IPS DF 4.7 (cell line): ENCODE measurements around the gene ACSM6.
"Not testable (repeated sequence)": the region's sequence is repeated elsewhere in the genome, so short reads cannot be mapped to it uniquely, and the experiment has no call there.

Experiments
- DNase-seq: peaks from one replicate; pipeline ENCODE4 v3.0.0-alpha.2; 2013; ENCODE audit warnings: low spot score; ENCODE audit errors: extremely low read depth

The ACSM6 gene, protein sequence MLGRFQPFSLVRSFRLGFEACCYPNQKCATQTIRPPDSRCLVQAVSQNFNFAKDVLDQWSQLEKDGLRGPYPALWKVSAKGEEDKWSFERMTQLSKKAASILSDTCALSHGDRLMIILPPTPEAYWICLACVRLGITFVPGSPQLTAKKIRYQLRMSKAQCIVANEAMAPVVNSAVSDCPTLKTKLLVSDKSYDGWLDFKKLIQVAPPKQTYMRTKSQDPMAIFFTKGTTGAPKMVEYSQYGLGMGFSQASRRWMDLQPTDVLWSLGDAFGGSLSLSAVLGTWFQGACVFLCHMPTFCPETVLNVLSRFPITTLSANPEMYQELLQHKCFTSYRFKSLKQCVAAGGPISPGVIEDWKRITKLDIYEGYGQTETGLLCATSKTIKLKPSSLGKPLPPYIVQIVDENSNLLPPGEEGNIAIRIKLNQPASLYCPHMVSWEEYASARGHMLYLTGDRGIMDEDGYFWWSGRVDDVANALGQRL

DNA sequence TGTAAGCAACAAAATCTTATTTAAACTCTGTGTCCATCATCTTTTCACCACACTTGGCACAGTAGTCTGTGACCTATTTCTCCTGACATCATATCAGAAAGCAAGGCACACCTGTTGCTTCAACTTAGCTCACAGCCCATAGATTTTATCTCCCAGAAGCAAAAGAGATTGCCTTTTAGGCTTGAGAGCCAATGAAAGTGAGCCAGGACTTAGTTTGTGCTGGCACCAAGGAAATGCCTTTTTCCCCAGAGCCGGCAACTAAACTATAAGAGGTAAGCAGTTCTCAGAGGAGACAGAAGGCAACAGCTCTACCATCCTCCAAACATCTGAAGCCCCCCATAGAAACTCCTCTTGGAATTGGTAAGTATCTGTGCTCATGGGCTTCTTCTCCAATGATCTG is at the start of gene ACSM6:
TSS of gene ACSM6 (plus strand) at position 295 of the 400 bp plus-strand sequence. CDS start 248 bp downstream, outside the sequence.
- DNase-seq: no peak

GRCh38 chr10:95168694-95169093 is 25.3 kb upstream of the ACSM6 start:
- DNase-seq: no peak

GRCh38 chr10:95169522-95169921 is 24.5 kb upstream of the ACSM6 start:
- no peak for DNase-seq

- DNase-seq: no peak
Observed at GRCh38 chr10:95170790-95171189, 23.2 kb upstream of the ACSM6 start.

DNA sequence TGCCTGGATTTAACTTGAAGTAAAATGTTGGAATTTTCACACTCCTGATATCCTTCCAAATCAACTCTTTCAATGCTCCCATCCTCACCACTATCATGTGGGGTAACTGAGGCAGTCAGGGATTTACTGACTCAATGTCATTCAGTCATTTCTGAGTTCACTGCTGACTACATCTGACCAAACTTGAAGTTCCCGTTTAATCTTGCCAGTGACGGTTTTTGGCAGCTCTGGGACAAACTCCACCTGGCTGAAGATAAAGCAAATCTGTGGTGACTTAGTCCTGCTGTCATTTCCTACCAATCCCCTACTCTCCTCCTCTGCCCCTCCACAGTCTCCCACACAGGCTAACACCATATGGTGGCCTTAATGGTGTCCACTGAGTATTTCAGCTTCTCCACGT is 22.7 kb upstream of the ACSM6 start:
- DNase-seq: no peak

DNA sequence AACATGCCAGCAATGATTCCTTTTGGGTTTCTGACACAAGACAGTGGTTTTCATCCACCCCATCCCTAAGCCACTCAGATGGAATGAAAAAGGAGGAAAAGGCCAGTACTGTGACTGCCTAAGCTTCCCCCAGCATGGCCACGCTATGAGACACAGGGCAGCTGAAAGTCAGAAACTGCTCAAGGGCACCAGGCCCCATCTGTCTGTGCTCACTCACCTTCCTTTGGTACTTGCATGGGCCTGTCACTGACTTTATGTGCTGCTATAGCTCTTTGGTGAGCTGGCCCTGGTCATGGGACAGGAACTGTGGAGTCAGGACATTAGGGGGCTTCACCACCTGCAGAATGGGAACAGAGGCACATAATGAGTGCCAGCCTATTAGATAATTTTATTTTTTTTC is 21.2 kb upstream of the ACSM6 start:
- no peak for DNase-seq

GRCh38 chr10:95176101-95176500 is 17.9 kb upstream of the ACSM6 start:
- no peak for DNase-seq

DNA sequence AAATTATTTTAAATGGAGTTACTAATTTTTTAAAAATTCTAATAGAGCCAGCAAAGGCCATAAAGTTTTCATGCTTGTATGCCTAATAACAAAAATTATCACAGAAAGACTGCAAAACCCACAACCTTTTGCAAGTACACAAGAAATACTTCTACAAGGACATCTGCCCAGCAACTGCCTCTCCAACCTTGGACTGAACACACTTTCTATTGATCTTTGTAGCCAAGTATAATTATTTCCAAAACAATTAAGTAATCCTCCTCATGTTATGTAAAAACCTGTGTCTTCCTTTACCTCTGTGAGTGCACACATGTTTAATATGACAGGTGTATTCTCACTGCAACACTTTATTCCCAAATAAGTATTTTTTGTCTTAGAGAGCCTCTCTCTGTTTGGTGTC is 16.6 kb upstream of the ACSM6 start:
- DNase-seq: no peak

- DNase-seq: no peak
Observed at GRCh38 chr10:95178266-95178665, 15.8 kb upstream of the ACSM6 start.

- DNase-seq: no peak
Observed at GRCh38 chr10:95178797-95179196, 15.2 kb upstream of the ACSM6 start.

DNA sequence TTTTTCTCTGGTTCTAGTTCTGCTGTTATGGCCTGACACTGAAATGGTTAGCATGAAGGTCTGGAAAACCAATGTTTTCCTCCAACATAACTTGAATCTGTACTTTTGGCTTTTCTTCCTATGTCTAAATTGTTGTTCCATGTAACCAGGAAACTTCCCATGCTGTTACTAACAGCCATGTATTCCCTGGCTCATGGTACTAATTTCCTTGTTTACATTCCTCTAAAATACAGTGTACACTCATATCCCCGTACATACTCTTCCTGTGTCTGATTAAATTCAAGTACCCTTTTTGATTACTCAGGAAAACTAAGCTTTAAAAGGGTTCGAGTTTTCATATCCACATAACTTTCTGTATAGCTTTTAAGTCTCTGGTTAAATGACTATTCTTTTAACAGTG is 12.3 kb upstream of the ACSM6 start:
- DNase-seq: no peak

- DNase-seq: peak; percentile 49
Observed at GRCh38 chr10:95183271-95184230, 10.5 kb upstream of the ACSM6 start.

GRCh38 chr10:95187617-95188016 is 6.4 kb upstream of the ACSM6 start:
- no peak for DNase-seq

- no peak for DNase-seq
Observed at GRCh38 chr10:95188593-95188992, 5.4 kb upstream of the ACSM6 start.

- DNase-seq: no peak
Observed at GRCh38 chr10:95196046-95196445, 2.0 kb downstream of the ACSM6 start.

- DNase-seq: no peak
Observed at GRCh38 chr10:95201736-95202135, 7.7 kb downstream of the ACSM6 start.

- DNase-seq: not testable (repeated sequence)
Observed at GRCh38 chr10:95202865-95203264, 8.8 kb downstream of the ACSM6 start.

DNA sequence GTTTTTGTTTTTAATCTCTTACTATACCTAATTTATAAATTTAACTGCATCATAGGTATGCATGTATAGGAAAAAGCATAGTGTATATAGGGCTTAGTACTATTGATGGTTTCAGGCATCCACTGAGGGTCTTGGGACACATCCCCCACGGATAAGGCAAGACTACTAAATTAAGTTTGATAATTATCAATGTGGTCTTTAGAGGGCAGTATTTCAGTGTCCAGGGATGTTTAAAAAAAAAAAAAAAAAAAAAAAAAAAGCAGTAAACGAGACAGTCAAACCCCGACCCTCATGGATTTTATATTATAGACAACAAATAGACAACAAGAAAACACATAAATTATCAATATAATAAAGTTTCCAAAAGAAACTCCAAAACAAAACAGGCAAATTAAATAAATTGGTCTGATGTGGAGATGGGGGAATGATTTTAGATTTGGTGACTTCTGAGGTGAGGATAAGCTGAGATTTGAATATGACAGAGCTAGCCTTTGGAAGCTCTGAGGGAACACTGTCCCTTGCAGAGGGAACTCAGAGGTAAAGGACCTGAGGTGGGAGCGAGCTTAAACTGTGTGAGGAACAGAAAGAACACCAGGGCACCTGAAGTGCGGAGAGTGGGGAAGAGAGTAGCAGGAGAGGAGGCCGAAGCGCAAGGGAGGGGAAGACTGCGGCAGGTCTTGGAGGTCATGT is 14.8 kb downstream of the ACSM6 start:
- no peak for DNase-seq

DNA sequence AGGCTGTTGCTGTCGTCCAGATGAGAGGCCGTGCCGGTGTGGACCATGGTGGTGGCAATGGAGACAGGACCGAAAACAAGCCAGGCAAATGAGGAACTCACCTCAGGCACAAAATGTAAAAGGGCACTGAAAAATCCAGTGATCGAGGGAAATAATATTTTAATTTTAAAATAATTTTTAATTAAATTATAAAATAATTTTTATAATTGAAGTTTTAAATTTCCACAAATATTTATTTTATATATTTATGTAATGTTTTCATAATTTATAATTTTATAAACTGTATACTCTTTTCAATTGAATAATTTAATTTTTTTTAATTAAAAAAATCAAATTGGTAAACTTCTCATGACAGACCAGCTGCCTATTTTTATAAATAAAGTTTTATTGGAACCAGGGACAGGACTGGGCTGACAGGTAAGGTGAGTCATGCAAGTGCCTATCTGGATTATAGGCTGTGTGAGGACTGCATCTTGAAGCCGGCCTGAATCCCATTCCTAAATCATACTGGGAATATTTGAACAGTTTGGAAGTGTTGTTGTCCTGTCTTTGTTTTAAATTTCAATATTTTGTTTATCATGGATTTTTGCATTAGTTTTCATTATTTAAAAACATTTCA is 15.6 kb downstream of the ACSM6 start:
- DNase-seq: no peak

- DNase-seq: no peak
Observed at GRCh38 chr10:95211606-95212279, 17.7 kb downstream of the ACSM6 start.

GRCh38 chr10:95214369-95214768 is 20.3 kb downstream of the ACSM6 start:
- no peak for DNase-seq
